Spleen (tissue), 7 donors: ENCODE results near the gene FOXO6.

Source experiments
- CTCF ChIP-seq, 11 experiments: fragments of 200-600 bp in 7 of 11; fragments of 450-650 bp in 4 of 11; sonication (generic) in 4 of 11; IDR thresholded peaks in 8 of 11; conservative IDR thresholded peaks in 3 of 11; 1 replicate in 7 of 11; 2 replicates in 4 of 11; pipeline versions ENCODE4 v1.4.0 to v1.8.0; 2016 to 2021; ENCODE audit warnings: antibody characterized with exemption in 11 of 11, inconsistent platforms in 4 of 11, mild to moderate bottlenecking in 1 of 11
- POLR2A ChIP-seq, 3 donors: fragments of 450-650 bp; IDR thresholded peaks; one replicate each; pipeline ENCODE4 v1.5.1; 2017; ENCODE audit warnings: antibody characterized with exemption in 3 of 3, mild to moderate bottlenecking in 1 of 3
- donor health status: DM: no; HTN: no; CAD: no; lungs with moderate emphysema.
- donor health status: DM: no; HTN: no; CAD: no.
- donor health status: DM: no; HTN: no; CAD: no.

- TF ChIP-seq CTCF (IDR thresholded peaks at IDR 0.05 in 8 of 11, conservative IDR thresholded peaks at IDR 0.05 in 3 of 11) (no peak), POLR2A (IDR thresholded peaks at IDR 0.05) (no peak)
Measured at GRCh38 chr1:41338820-41339219, 22.4 kb upstream of the FOXO6 start.
